ENCODE results near the gene TASOR.

The TASOR gene

DNA sequence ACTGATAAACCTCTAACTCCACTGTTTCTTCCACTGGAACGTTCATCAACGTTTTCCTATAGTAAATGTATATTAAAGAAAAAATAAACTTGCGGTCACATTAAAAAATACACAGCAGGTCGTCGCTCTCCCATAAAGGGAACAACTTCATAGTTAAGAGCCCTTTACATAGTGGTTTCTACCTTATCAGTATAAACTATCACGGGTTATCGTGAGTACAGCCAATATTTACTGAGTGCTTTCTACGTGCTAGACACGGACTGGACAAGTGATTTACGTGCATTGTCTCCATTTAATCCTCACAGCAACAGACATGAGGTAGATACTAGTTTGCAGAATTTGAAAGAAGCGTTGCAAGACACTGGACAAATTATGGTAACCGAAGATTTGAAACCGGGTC lies 964 bp upstream of the TASOR start:
- DNase-seq = no peak

DNA sequence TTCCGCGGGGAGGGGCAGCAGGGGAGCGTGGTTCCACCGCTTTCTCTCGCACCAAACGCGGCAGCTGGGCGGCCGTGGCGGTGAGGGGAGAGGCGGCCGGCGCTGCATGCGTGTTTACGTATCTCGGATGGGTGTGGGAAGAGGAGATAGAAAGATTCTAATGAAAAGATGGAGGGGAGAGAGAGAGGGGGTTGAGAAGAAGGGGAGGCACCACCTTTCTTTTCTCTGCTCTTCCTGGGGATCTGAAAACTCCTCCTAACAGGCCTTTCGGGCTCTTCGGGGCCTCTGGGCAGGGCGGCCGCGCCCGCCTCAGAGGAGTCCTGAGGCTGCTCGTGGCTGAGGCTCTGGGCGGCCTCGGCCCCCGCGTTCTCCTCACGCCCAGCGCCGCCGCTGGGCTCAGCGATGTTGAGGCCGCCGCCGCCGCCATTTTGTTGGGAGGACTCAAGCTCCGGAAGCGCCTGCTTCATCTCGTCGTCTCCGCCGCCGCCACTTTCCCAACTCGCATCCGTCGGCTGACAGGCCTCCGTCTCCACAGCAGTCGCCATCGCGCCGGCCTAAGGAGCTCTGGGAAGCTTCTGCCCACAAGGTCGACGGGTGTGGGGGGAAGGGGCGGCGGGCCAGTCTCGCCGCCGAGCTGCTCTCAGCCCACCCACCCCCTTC lies 473 bp downstream of the TASOR start:
- DNase-seq = peak; percentile 59

DNA sequence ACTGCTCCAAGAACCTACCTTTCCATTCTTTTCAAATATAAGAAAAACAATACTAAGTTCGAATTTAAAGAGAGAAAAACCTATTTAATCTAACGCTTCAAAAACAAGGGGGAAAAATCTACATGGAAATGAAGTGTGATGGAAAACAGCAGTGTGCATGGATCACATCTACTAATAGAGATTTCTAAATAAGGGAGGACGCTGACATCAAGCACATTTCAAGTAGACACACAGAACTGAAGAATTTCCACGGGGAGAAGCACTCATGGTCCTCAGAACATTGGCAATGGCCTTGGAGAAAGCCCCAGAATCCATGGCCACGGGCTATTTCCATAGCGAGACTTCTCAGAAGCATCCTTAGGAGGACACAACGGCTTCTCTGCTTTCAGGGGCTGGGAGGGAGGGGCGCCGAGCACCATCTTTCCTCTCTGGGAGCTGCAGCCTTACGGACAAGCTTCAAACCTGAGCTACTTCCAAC lies 1.0 kb downstream of the TASOR start:
- DNase-seq = no peak

DNA sequence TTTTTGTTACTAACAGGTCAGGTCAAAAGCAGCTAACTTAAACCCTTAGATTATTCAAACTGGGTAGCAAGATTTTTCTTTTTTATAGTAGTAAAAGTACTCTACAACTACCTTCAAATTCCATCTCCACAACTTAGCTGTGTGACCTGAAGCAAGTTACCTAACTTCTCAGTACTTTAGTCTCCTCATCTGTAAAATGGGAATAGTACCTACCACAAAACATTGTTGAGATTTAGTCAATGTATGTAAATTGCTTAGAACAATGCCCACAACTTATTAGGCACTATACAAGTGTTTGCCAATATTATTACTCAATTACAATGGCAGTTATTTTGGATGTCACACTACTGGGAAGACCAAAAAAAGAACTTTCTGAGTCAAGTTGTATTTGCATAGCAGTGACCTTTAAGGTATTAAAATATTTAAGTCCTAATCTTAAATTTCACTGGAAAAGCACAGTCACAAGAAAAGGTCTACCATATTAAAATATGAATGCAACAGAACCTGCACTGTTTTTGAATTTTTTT lies 2.9 kb downstream of the TASOR start:
- no peak for DNase-seq

DNA sequence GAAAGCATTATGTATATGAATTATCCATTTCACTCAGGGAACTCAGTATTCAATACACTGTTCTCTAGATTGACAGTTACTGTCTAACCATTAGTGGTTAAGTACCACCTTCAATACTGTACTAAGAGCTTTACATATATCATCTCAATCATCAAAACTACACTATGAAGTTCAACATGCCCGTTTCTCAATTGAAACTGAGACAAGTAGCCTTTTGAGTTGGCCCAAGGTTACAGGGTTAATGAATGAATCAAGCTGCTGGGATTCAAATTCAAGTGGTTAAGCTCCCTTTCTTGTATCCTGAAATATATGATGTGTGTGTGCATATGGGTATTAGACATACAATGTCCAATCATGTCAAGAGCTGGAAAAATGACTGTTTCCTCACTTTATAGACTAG lies 5.8 kb downstream of the TASOR start:
- no peak for DNase-seq

- no peak for DNase-seq
Observed at GRCh38 chr3:56673781-56674457, 9.1 kb downstream of the TASOR start.

- no peak for DNase-seq
Observed at GRCh38 chr3:56667973-56668579, 15.0 kb downstream of the TASOR start.

DNA sequence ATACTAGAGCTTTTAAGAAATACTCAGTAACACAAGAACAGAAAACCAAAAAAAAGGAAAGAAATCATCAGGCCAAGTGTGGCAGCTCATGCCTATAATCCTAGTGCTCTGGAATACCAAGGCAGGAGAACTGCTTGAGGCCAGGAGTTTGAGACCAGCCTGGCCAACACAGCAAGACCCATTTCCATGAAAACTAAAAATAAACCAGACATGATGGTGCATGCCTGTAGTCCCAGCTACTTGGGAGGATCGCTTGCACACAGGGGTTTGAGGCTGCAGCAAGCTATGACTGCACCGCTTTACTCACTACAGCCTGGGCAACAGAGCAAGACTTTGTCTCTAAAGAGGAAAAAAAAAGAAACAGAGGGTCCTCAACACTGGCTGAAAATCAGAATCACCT lies 18.2 kb downstream of the TASOR start:
- no peak for DNase-seq

- DNase-seq = no peak
Observed at GRCh38 chr3:56655709-56656108, 27.4 kb downstream of the TASOR start.

DNA sequence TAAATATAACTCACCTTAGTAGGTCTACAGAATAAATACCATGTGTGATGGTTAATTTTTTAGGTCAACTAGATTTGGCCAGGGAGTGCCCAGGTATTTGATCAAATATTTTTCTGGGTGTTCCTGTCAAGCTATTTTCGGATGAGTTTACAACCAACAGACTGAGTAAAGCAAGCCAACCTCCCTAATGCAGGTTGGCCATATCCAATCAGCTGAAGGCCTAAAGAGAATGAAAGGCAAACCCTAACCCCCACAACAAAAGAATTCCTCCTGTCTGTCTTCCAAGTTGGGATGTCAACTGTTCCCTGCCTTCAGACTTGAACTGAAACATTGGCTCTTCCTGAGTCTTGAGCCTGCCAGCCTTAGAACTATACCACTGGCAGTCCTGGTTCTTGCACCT lies 28.6 kb downstream of the TASOR start:
- no peak for DNase-seq

DNA sequence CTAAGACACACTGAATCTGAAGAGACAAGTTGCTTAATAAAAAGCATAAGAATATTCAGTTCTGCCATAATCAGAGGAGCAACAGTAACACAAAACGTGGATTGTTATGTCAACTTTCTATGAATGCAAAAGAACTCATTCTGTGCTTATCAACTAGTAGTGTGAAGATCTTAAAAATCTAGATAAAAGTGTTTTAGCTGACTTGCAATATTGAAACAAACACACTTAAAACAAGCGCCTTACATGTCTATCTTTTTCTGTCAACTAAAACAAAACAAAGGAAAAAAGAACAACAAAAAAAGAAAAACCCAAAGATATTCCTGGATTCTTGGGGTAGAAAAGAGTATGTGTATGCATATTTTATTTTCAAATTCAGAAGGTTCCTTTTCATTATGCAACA lies 37.7 kb downstream of the TASOR start:
- no peak for DNase-seq

DNA sequence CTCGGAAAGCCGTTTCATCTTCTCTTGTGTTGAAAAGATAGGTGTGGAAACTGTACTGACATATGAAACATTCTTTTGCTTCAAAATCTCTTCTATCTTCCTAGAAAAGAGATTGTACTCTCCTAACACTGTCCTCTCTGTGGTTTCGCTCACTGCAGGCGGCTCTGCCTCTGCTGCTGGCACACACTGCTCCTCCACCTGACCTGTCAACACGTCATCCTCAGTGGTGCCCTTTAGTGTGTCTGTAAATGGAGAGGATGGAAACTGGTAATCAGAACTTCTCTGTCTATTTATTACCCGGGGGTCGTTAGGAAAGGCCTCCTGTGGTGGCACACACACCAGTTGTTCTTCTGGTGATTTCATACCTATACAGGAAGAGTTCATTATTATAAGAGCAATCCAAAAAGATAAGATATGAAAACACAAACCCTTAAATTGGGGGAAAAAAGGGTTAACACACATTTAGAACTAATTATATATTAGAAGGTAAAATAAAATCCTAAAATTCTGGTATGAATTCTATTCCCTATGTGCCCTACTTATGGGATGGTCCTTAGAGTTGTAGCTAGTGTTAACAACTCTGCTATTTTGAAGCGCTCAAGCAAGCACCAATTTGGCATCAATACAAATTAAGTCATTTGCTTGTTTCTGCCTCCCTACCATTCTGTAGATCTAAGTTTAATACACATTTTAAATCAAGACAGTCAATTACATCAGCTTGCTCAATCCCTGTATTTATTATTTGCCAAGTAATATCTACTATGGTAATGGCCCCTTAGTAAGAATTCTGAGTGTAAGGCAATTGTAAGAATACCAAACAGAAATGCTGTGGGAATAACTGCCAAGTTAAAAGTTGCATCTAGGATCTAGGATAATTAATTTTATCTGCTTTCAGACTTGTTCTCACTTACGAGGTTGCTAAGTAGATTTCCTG lies 49.2 kb downstream of the TASOR start:
- no peak for DNase-seq

All from KG1 (cell line).